Measurements from ENCODE around the gene XPO5. TPM values are rescaled to one million over a fixed set of nuclear protein-coding genes. Genes with fewer than 3 reads are reported as not detected.

Gene XPO5
- total and polyA plus RNA-seq, 9 of the 15 experiments (the other 6 are each of a cell fraction or from before 2014, with no cell fraction given): 36.0 to 170 (median 99.1) TPM

DNA sequence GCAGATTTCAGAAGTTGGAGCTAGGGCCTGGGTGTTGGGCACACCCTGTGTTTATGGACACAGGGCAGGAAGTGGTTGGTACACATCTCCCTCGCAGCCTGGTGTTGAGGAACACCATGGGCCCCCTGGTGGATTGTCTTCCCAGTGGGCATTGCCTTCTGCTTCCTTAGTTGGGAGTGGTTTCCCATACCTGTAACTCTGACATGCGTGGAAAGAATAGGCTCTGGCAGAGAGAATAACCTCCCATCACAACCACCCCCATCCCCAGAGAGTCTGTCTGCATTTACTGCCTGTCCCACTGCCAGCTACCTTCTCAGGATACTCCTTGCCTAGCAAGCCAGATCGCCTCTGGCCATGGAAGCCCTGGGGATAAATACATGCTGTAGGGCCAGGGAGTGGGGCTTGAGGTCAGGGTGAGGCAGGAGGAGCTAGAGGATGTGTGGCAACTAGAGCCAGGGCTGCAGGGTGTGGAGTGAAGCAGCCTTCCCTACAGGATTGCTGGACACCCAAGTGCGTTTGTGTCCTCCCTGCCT, 80.4 kb downstream of the XPO5 start:
- in situ Hi-C loops (cut with MboI): no loop called here
- POLR2A ChIA-PET: interaction anchor here (0.5 to 8.5 kb wide), 8 partner anchors 8 to 441 kb away, joined by 3 to 54 read pairs (median 4); partner anchors contain the start of gene LRRC73
- no peak for FAIRE-seq
- TF ChIP-seq, protein P1, sequence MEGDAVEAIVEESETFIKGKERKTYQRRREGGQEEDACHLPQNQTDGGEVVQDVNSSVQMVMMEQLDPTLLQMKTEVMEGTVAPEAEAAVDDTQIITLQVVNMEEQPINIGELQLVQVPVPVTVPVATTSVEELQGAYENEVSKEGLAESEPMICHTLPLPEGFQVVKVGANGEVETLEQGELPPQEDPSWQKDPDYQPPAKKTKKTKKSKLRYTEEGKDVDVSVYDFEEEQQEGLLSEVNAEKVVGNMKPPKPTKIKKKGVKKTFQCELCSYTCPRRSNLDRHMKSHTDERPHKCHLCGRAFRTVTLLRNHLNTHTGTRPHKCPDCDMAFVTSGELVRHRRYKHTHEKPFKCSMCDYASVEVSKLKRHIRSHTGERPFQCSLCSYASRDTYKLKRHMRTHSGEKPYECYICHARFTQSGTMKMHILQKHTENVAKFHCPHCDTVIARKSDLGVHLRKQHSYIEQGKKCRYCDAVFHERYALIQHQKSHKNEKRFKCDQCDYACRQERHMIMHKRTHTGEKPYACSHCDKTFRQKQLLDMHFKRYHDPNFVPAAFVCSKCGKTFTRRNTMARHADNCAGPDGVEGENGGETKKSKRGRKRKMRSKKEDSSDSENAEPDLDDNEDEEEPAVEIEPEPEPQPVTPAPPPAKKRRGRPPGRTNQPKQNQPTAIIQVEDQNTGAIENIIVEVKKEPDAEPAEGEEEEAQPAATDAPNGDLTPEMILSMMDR (IDR thresholded peaks at IDR 0.05 in 2 of 3, conservative IDR thresholded peaks at IDR 0.05 in 1 of 3; ENCODE audit: insufficient read depth in 2 of 3, low read depth in 1 of 3, low read length in 3 of 3): peak; percentile 13 to 28 (median 22); a peak in 1 of 6 replicates
- no peak for TF ChIP-seq ILF3 (IDR thresholded peaks at IDR 0.05; ENCODE audit: borderline replicate concordance)
- no peak for TF ChIP-seq ZNF232 (CRISPR knock-in tag; IDR thresholded peaks at IDR 0.05)
- TF ChIP-seq MYC (IDR thresholded peaks at IDR 0.05; ENCODE audit: low read depth, low read length): no peak
- no peak for TF ChIP-seq MYC (CRISPR knock-in tag; IDR thresholded peaks at IDR 0.05; ENCODE audit: borderline replicate concordance, low read depth)
- Histone ChIP-seq H3K4me2 (ENCODE audit: insufficient read depth, low read length) (no peak overlapping the region), H3K9ac (ENCODE audit: insufficient read depth in 1 of 2, low read depth in 2 of 2, low read length in 2 of 2) (peak overlapping the region in 1 of 2 experiments; percentile 32; a peak in 1 of 4 replicates), H3K4me3 (no peak overlapping the region), H3K27ac (ENCODE audit: extremely low read depth, low read depth, low read length) (no peak overlapping the region), H3K9me3 (replicated peaks; ENCODE audit: control insufficient read depth, insufficient read depth, low read depth, low read length) (no peaks in the 10 kb centered on the region), H3K9me1 (ENCODE audit: control insufficient read depth, insufficient read depth, low read length) (peaks cover 3% of the 10 kb centered on the region), H3K79me2 (ENCODE audit: control insufficient read depth, insufficient read depth, low read length) (0 out of 3 replicates have a peak, but pooled peaks cover 3% of the 10 kb centered on the region), H3K36me3 (ENCODE audit: control insufficient read depth, insufficient read depth, low read length) (peaks cover 30% of the 10 kb centered on the region; the same call in 2 of the 3 replicates), H4K20me1 (replicated peaks; ENCODE audit: control insufficient read depth, insufficient read depth, low read length) (peaks cover 22% of the 10 kb centered on the region), H2AFZ (ENCODE audit: low read depth, low read length) (no peak overlapping the region), H3K4me1 (replicated peaks in 1 of 2; ENCODE audit: control insufficient read depth in 2 of 2, insufficient read depth in 2 of 2, low read length in 2 of 2) (peaks cover 16 to 28% of the 10 kb centered on the region in 2 experiments), H3K27me3 (ENCODE audit: control insufficient read depth in 2 of 2, insufficient read depth in 2 of 2, low read length in 2 of 2) (no peaks in the 10 kb centered on the region)
- intact Hi-C loops (cut with micrococcal nuclease): no loop called here
- CTCF ChIA-PET (ENCODE audit: low intra/inter-chr PET ratio): interaction anchor here (0.7 to 0.9 kb wide), 2 partner anchors 41 to 592 kb away, joined by 3 to 4 read pairs; no protein-coding TSS in a partner anchor
- no TSS peak for BruUV-seq (replicated peaks)
- DNase-seq (ENCODE audit: extremely low read depth in 1 of 4, low spot score in 3 of 4): no peak
- peak; percentile 5; the same call in 1 of the 3 replicates for ATAC-seq
- 92% methylated on average over 4 of the region's 4 CpGs for WGBS (ENCODE audit: insufficient coverage, low coverage, missing lambda C conversion rate)
